Stomach (tissue), 9 donors: ENCODE data around the gene CCDC152. TPM values are rescaled to one million over a fixed set of nuclear protein-coding genes. Genes with fewer than 3 reads are reported as not detected.
A peak's percentile ranks its signal among the peaks of the same experiment; 100 is the strongest.

Experiments used
- DNase-seq, 2 donors: peaks; one replicate each; pipeline versions ENCODE4 v3.0.0 to v3.0.0-alpha.2; 2013 to 2019
- H3K27ac ChIP-seq, 5 donors: fragments of 200-600 bp in 4 of 5; sonication (generic) in 4 of 5; one replicate each; pipeline ENCODE4 v1.5.1; 2013 to 2019; ENCODE audit warnings: mild to moderate bottlenecking in 1 of 5, moderate library complexity in 1 of 5
- H3K27me3 ChIP-seq, 3 donors: fragments of 200-600 bp; sonication (generic); one replicate each; pipeline ENCODE4 v1.5.1; 2017 to 2019; ENCODE audit warnings: mixed run types in 1 of 3
- H3K36me3 ChIP-seq, 4 donors: fragments of 200-600 bp; sonication (generic); 1 replicate in 3 of 4; 2 replicates in 1 of 4; pipeline ENCODE4 v1.5.1; 2016 to 2019
- H3K4me1 ChIP-seq, 4 donors: fragments of 200-600 bp; sonication (generic); one replicate each; pipeline ENCODE4 v1.5.1; 2016 to 2019
- H3K4me3 ChIP-seq, 4 donors: fragments of 200-600 bp; sonication (generic) in 3 of 4; one replicate each; pipeline ENCODE4 v1.5.1; 2016 to 2019; ENCODE audit warnings: mild to moderate bottlenecking in 1 of 4
- H3K9me3 ChIP-seq, 4 donors: fragments of 200-600 bp; sonication (generic); one replicate each; pipeline ENCODE4 v1.5.1; 2016 to 2019
- EP300 ChIP-seq: sonication (generic); formaldehyde crosslinking; IDR thresholded peaks from one replicate; pipeline ENCODE4 v1.6.1; 2017; ENCODE audit warnings: antibody characterized with exemption
- POLR2A ChIP-seq, 4 donors: fragments of 450-650 bp; IDR thresholded peaks; one replicate each; pipeline ENCODE4 v1.6.1; 2016; ENCODE audit warnings: antibody characterized with exemption in 4 of 4, control low read depth in 2 of 4, mild to moderate bottlenecking in 1 of 4, moderate library complexity in 1 of 4
- POLR2AphosphoS5 ChIP-seq, 3 donors: sonication (generic); formaldehyde crosslinking; IDR thresholded peaks; one replicate each; pipeline ENCODE4 v1.6.1; 2016; ENCODE audit warnings: antibody characterized with exemption in 3 of 3
- WGBS, 5 donors: extraction: QIAGEN DNeasy Blood & Tissue Kit in 3 of 5; methylation state at CpG; one replicate each; pipeline versions ENCODE4 v1.1.5 to v1.1.7; 2013 to 2018; 5-methylcytosine and 5-hydroxymethylcytosine counted together
- intact Hi-C: fragments of 100-400 bp; cut with DNase I; formaldehyde crosslinking; loops from one replicate; pipeline ENCODE4 v1.15.1; 2023; ENCODE audit warnings: low total_unique reads
- polyA plus RNA-seq, 3 donors: library from polyadenylated mRNA; stranded (reverse); fragments of 200-250 nt; gene quantifications; one replicate each; pipeline ENCODE4 v1.2.3, GENCODE V29; 2013
- total RNA-seq, 5 donors: library from RNA; depleted of rRNA; stranded (reverse); fragments of >200 nt; gene quantifications; one replicate each; pipeline versions ENCODE4 v1.1.0 to v1.2.3, GENCODE V29; 2014 to 2016
- TF ChIP-seq, protein P1 (sequence below), 7 experiments: fragments of 450-650 bp in 4 of 7; fragments of 200-600 bp in 3 of 7; sonication (generic) in 3 of 7; IDR thresholded peaks; one replicate each; pipeline ENCODE4 v1.5.1; 2016 to 2019; ENCODE audit warnings: antibody characterized with exemption in 7 of 7, control low read depth in 2 of 7, mild to moderate bottlenecking in 1 of 7
- donor health status: healthy with polysubstance abuse.
- donor health status: Bipolar disorder and iron deficiency.
- donor health status: healthy.

CCDC152 gene
- total and polyA plus RNA-seq, 8 donors, result 0.68 to 15.2 (median 1.3) TPM; not detected in 2

DNA sequence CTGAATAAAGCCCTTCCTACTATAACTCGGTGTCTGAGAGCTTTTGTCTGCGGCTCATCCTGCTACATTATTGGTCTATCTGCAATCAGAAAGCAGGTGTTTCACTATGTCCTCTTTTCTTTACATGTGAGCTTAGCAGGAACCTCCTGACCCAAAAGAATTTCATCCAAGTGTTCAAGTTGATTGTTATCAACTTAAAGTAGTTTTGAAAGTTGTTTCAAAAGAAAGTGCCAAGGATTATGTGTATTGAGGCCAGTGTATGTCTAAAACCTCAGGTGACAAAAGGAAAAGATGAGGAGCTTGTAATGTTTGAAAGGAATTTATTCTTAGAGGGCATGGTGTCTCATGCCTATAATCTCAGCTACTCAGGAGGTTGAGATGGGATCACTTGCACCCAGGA is 63.1 kb downstream of the CCDC152 start:
- no peak for DNase-seq
- Histone ChIP-seq H3K27ac (no peak overlapping the region), H3K4me3 (no peak overlapping the region), H3K4me1 (peaks cover 0 to 16% (median 0%) of the 10 kb centered on the region in 4 donors), H3K27me3 (no peaks in the 10 kb centered on the region), H3K36me3 (no peaks in the 10 kb centered on the region), H3K9me3 (no peaks in the 10 kb centered on the region)
- 43 to 96% (median 81%) methylated on average over 2 of the region's 2 CpGs for WGBS, 5 donors
- intact Hi-C loops, result no loop called here
- no peak for TF ChIP-seq POLR2AphosphoS5 (IDR thresholded peaks at IDR 0.05)
- TF ChIP-seq POLR2A (IDR thresholded peaks at IDR 0.05), result no peak
- TF ChIP-seq EP300, result no peak
- TF ChIP-seq, protein P1, sequence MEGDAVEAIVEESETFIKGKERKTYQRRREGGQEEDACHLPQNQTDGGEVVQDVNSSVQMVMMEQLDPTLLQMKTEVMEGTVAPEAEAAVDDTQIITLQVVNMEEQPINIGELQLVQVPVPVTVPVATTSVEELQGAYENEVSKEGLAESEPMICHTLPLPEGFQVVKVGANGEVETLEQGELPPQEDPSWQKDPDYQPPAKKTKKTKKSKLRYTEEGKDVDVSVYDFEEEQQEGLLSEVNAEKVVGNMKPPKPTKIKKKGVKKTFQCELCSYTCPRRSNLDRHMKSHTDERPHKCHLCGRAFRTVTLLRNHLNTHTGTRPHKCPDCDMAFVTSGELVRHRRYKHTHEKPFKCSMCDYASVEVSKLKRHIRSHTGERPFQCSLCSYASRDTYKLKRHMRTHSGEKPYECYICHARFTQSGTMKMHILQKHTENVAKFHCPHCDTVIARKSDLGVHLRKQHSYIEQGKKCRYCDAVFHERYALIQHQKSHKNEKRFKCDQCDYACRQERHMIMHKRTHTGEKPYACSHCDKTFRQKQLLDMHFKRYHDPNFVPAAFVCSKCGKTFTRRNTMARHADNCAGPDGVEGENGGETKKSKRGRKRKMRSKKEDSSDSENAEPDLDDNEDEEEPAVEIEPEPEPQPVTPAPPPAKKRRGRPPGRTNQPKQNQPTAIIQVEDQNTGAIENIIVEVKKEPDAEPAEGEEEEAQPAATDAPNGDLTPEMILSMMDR (IDR thresholded peaks at IDR 0.05), result no peak

DNA sequence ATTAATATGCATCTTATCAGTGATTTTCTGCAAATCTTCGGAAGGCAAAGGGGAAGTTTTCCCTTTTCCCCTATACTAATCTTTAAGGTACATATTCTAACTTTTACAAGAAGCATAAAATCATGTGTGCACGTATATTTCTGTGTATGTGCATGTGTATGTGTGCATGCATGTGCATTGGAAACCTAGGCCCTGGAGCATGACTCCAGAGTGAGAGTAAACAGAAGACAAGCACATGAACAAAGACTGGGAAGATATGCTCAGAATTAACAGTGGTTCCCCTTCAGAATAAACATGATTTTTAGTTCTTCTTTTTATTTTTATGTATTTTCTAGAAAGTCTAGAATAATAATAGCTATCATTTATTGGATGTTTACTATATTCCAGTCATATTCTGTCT is 65.9 kb downstream of the CCDC152 start:
- H3K4me1 ChIP-seq, result peaks cover 0 to 41% (median 7%) of the 10 kb centered on the region in 4 donors
- no peaks in the 10 kb centered on the region for H3K9me3 ChIP-seq
- H3K27me3 ChIP-seq, result no peaks in the 10 kb centered on the region
- no peak for DNase-seq
- H3K36me3 ChIP-seq, result no peaks in the 10 kb centered on the region
- WGBS, 5 donors, result 52 to 70% (median 55%) methylated on average over 2 of the region's 2 CpGs
- TF ChIP-seq EP300, result no peak
- TF ChIP-seq, protein P1 (IDR thresholded peaks at IDR 0.05), result no peak
- no peak for TF ChIP-seq POLR2A (IDR thresholded peaks at IDR 0.05)
- H3K4me3 ChIP-seq, result no peak overlapping the region
- no peak overlapping the region for H3K27ac ChIP-seq
- intact Hi-C loops, result no loop called here

DNA sequence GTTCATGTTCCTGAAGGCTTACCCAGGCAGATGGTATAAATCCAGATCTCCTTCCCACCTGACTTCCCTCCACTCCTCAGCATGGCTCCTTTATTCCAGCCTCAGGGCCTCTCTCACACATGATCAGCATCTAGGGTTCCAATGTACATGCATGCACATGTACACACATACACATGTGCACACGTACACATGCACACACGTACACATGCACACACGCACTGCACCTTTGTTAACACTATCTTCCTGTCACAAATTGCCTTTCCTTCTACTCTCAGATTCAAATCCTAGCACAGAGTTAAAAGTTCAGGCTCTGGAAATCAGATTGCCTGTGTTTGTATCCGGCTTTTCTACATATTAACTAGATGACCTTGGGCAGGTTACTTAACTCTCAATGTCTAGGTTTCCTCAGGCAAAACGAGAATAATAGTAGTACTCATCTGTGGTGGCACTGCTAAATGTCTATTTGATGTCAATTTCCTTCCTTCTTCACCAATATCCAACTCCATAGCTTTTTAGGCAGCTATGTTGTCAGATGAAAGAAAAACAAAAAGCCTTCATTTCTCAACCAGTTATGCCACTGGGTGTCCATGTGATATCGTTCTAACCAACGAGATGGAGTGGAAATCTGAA is 67.8 kb downstream of the CCDC152 start:
- Histone ChIP-seq H3K4me1 (peaks cover 0 to 53% (median 7%) of the 10 kb centered on the region in 4 donors), H3K4me3 (no peak overlapping the region), H3K27me3 (no peaks in the 10 kb centered on the region), H3K27ac (peak overlapping the region in 1 of 5 donors; percentile 37), H3K9me3 (no peaks in the 10 kb centered on the region), H3K36me3 (no peaks in the 10 kb centered on the region)
- intact Hi-C loops, result no loop called here
- peak in 1 of 2 donors; percentile 31 for DNase-seq
- no peak for TF ChIP-seq POLR2AphosphoS5 (IDR thresholded peaks at IDR 0.05)
- no peak for TF ChIP-seq EP300
- no peak for TF ChIP-seq POLR2A (IDR thresholded peaks at IDR 0.05)
- TF ChIP-seq, protein P1 (IDR thresholded peaks at IDR 0.05), result no peak
- WGBS, 5 donors, result 35 to 55% (median 47%) methylated on average over 7 of the region's 7 CpGs

DNA sequence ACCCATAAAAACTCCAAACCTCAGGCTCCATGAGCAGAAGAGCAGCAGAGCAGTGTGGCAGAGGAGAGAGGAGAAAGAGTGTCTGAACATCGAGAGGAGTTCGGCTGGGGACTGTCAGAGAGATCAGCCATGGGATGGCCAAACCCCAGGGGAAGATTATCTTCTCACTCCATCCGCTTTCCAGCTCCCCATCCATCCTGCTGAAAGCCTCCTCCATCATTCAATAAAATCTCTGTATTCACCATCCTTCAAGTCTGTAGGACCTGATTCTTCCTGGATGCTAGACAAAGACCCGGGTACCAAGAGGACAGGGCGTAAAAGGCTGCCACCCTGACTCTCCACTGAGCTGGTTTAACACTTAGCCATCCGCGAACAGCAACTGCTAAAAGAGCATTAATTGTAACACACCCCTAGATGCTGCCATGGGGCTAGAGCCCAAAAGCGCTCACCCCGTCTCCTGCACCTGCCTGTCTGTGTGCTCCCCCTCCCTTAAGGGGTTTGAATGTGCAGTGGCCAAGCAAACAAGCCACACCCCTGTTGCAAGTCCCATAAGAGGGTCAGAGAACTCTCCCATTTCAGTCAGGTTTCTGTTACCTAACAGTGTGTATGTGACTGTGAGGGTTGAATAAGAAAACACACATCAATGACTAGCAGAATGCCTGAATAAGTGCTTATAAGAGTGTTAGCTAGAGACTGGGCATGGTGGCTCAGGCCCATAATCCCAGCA is 69.0 kb downstream of the CCDC152 start:
- TF ChIP-seq, protein P1 (IDR thresholded peaks at IDR 0.05), result no peak
- H3K4me1 ChIP-seq, result peaks cover 0 to 53% (median 7%) of the 10 kb centered on the region in 4 donors
- no peak overlapping the region for H3K27ac ChIP-seq
- 71 to 89% (median 82%) methylated on average over 9 of the region's 9 CpGs for WGBS, 5 donors
- no peaks in the 10 kb centered on the region for H3K27me3 ChIP-seq
- no peaks in the 10 kb centered on the region for H3K36me3 ChIP-seq
- no peaks in the 10 kb centered on the region for H3K9me3 ChIP-seq
- no peak for DNase-seq
- intact Hi-C loops, result no loop called here
- no peak overlapping the region for H3K4me3 ChIP-seq
